ENCODE measurements around the gene PGAP1.

- no peak for TF ChIP-seq ATF3 (IDR thresholded peaks at IDR 0.05; ENCODE audit: borderline replicate concordance, extremely low read depth, low read depth, low read length)
- TF ChIP-seq CREB1 (IDR thresholded peaks at IDR 0.05; ENCODE audit: low read depth) = no peak
- TF ChIP-seq POLR2AphosphoS5 (IDR thresholded peaks at IDR 0.05; ENCODE audit: low read length) = no peak
- no peak for TF ChIP-seq ETV6 (conservative IDR thresholded peaks at IDR 0.05 in 1 of 2, IDR thresholded peaks at IDR 0.05 in 1 of 2; ENCODE audit: borderline replicate concordance in 1 of 2, low read depth in 1 of 2)
- no peak for TF ChIP-seq TCF12 (IDR thresholded peaks at IDR 0.05; ENCODE audit: low read depth, low read length)
- no peak for TF ChIP-seq MTA3 (IDR thresholded peaks at IDR 0.05; ENCODE audit: borderline replicate concordance, low read length)
- TF ChIP-seq STAT1 (conservative IDR thresholded peaks at IDR 0.05) = no peak
- no peak for TF ChIP-seq REST (IDR thresholded peaks at IDR 0.05; ENCODE audit: low read depth, low read length)
- TF ChIP-seq BRCA1 (IDR thresholded peaks at IDR 0.05; ENCODE audit: low read depth, low read length) = no peak
- no peak for TF ChIP-seq HDAC2 (IDR thresholded peaks at IDR 0.05)
- TF ChIP-seq POLR2A (IDR thresholded peaks at IDR 0.05; ENCODE audit: low read depth, low read length) = no peak
- no peak for TF ChIP-seq CTCF (IDR thresholded peaks at IDR 0.05 in 2 of 3, conservative IDR thresholded peaks at IDR 0.05 in 1 of 3; ENCODE audit: control insufficient read depth in 2 of 3, extremely low read depth in 1 of 3, insufficient read depth in 1 of 3, low read depth in 3 of 3, low read length in 3 of 3)
- TF ChIP-seq SMARCA5 (IDR thresholded peaks at IDR 0.05) = no peak
- TF ChIP-seq ZNF274 (IDR thresholded peaks at IDR 0.05; ENCODE audit: insufficient read depth, insufficient read length) = no peak
Measured at GRCh38 chr2:196899976-196900375, 26.5 kb downstream of the PGAP1 start.

Data from GM12878 (cell line).